ENCODE data around the gene FOXR2. TPM values are rescaled to one million over a fixed set of nuclear protein-coding genes. Genes with fewer than 3 reads are reported as not detected.

FOXR2 gene
- not detected for total RNA-seq

GRCh38 chrX:55623100-55623499 lies at the start of gene FOXR2:
FOXR2 (plus strand) TSS chrX:55623400; CDS start chrX:55623712, 312 bp downstream.
- Histone ChIP-seq H3K4me1 (no peaks in the 10 kb centered on the region), H3K27ac (no peak within 1 kb of the TSS), H3K27me3 (no peaks in the 10 kb centered on the region), H3K9me3 (no peaks in the 10 kb centered on the region), H3K36me3 (no peaks in the 10 kb centered on the region), H3K4me3 (no peak within 1 kb of the TSS)
- intact Hi-C loops (cut with DNase I), result no loop called here
- DNase-seq (ENCODE audit: extremely low spot score in 2 of 2), result no peak
- TF ChIP-seq POLR2AphosphoS5 (IDR thresholded peaks at IDR 0.05; ENCODE audit: insufficient read depth in 1 of 2, low read depth in 1 of 2) (no peak), POLR2A (IDR thresholded peaks at IDR 0.05) (no peak), CTCF (IDR thresholded peaks at IDR 0.05) (no peak)

- TF ChIP-seq POLR2A (IDR thresholded peaks at IDR 0.05), result no peak
- no peak for TF ChIP-seq CTCF (IDR thresholded peaks at IDR 0.05)
- no peak for TF ChIP-seq POLR2AphosphoS5 (IDR thresholded peaks at IDR 0.05; ENCODE audit: insufficient read depth in 1 of 2, low read depth in 1 of 2)
- DNase-seq (ENCODE audit: extremely low spot score in 2 of 2), result no peak
- intact Hi-C loops (cut with DNase I), result no loop called here
Measured at GRCh38 chrX:55579115-55579514, 44.1 kb upstream of the FOXR2 start.

GRCh38 chrX:55582447-55582846 lies 40.8 kb upstream of the FOXR2 start:
- H3K4me1 ChIP-seq, result no peaks in the 10 kb centered on the region
- H3K36me3 ChIP-seq, result no peaks in the 10 kb centered on the region
- H3K27ac ChIP-seq, result no peak overlapping the region
- no peak for TF ChIP-seq POLR2A (IDR thresholded peaks at IDR 0.05)
- TF ChIP-seq POLR2AphosphoS5 (IDR thresholded peaks at IDR 0.05; ENCODE audit: insufficient read depth in 1 of 2, low read depth in 1 of 2), result no peak
- TF ChIP-seq CTCF (IDR thresholded peaks at IDR 0.05), result no peak
- H3K4me3 ChIP-seq, result no peak overlapping the region
- no peak for DNase-seq (ENCODE audit: extremely low spot score in 2 of 2)
- no peaks in the 10 kb centered on the region for H3K27me3 ChIP-seq
- intact Hi-C loops (cut with DNase I), result no loop called here
- no peaks in the 10 kb centered on the region for H3K9me3 ChIP-seq

More at GRCh38 chrX:55579115-55579514, 44.1 kb upstream of the FOXR2 start:
- no peaks in the 10 kb centered on the region for H3K36me3 ChIP-seq
- H3K9me3 ChIP-seq, result no peaks in the 10 kb centered on the region
- H3K27me3 ChIP-seq, result no peaks in the 10 kb centered on the region
- no peaks in the 10 kb centered on the region for H3K4me1 ChIP-seq
- H3K4me3 ChIP-seq, result no peak overlapping the region
- H3K27ac ChIP-seq, result no peak overlapping the region

- intact Hi-C loops (cut with DNase I), result no loop called here
- H3K27me3 ChIP-seq, result no peaks in the 10 kb centered on the region
- no peak for DNase-seq (ENCODE audit: extremely low spot score in 2 of 2)
- H3K36me3 ChIP-seq, result no peaks in the 10 kb centered on the region
- no peak overlapping the region for H3K27ac ChIP-seq
- TF ChIP-seq CTCF (IDR thresholded peaks at IDR 0.05) (no peak), POLR2AphosphoS5 (IDR thresholded peaks at IDR 0.05; ENCODE audit: insufficient read depth in 1 of 2, low read depth in 1 of 2) (no peak), POLR2A (IDR thresholded peaks at IDR 0.05) (no peak)
- no peak overlapping the region for H3K4me3 ChIP-seq
- no peaks in the 10 kb centered on the region for H3K9me3 ChIP-seq
- H3K4me1 ChIP-seq, result no peaks in the 10 kb centered on the region
Measured at GRCh38 chrX:55593296-55593695, 29.9 kb upstream of the FOXR2 start.

GRCh38 chrX:55593756-55594257 lies 29.4 kb upstream of the FOXR2 start:
- no peak for DNase-seq (ENCODE audit: extremely low spot score in 2 of 2)
- Histone ChIP-seq H3K36me3 (no peaks in the 10 kb centered on the region), H3K27me3 (no peaks in the 10 kb centered on the region), H3K27ac (no peak overlapping the region), H3K9me3 (no peaks in the 10 kb centered on the region), H3K4me3 (no peak overlapping the region), H3K4me1 (no peaks in the 10 kb centered on the region)
- no peak for TF ChIP-seq CTCF (IDR thresholded peaks at IDR 0.05)
- TF ChIP-seq POLR2AphosphoS5 (IDR thresholded peaks at IDR 0.05; ENCODE audit: insufficient read depth in 1 of 2, low read depth in 1 of 2), result no peak
- TF ChIP-seq POLR2A (IDR thresholded peaks at IDR 0.05), result no peak
- intact Hi-C loops (cut with DNase I), result no loop called here

Data from vagina (tissue), 2 donors.